Kidney tubule cell (primary cell): ENCODE data around the gene SHOX.
"Not testable (repeated sequence)": the region's sequence is repeated elsewhere in the genome, so short reads cannot be mapped to it uniquely, and the experiment has no call there.

Experiments
- DNase-seq: peaks from one replicate; pipeline ENCODE4 v3.0.0-alpha.2; 2018; ENCODE audit warnings: low spot score

The SHOX gene

GRCh38 chrX:630612-631496, at the start of gene SHOX:
Gene SHOX (plus strand): TSS chrX:630791. CDS start chrX:630898, 107 bp downstream.
- DNase-seq: no peak

DNA sequence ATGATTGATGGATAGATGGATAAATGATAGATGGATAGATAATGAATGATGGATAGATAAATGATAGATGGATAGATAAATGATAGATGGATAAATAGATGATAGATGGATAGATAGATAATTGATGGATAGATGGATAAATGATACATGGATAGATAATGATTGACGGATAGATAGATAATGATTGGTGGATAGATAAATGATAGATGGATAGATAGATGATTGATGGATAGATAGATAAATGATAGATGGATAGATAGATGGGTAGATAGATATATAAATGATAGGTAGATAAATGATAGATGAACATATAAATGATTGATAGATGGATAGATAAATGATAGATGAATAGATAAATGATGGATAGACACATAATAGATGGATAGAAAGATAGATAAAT, 49.5 kb upstream of the SHOX start:
- DNase-seq: no peak

DNA sequence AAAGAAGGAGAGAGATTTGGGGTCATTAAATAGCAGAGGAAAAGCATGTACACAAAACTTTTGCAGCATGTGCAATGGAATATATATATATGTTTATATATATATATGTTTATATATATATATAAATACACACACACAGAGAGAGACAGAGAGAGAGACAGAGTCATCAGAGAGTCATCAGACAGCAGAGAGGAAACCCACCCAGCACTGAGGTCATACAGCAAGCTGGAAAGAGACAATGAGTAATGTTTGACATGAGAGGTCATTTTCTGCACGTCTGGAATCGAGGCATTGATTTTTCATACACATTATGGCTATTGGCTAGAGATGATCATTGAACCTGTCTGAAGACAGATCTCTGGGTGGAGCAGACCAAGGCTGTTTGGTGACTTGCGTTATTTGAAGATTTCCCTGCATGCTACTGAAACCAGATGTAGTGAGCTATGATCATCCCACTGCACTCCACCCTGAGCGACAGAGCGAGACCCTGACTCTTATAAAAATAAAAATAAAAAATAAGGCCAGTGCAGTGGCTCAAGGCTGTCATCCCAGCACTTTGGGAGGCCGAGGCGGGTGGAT, 48.8 kb upstream of the SHOX start:
- no peak for DNase-seq

- DNase-seq: no peak
Observed at GRCh38 chrX:584572-584971, 46.0 kb upstream of the SHOX start.

DNA sequence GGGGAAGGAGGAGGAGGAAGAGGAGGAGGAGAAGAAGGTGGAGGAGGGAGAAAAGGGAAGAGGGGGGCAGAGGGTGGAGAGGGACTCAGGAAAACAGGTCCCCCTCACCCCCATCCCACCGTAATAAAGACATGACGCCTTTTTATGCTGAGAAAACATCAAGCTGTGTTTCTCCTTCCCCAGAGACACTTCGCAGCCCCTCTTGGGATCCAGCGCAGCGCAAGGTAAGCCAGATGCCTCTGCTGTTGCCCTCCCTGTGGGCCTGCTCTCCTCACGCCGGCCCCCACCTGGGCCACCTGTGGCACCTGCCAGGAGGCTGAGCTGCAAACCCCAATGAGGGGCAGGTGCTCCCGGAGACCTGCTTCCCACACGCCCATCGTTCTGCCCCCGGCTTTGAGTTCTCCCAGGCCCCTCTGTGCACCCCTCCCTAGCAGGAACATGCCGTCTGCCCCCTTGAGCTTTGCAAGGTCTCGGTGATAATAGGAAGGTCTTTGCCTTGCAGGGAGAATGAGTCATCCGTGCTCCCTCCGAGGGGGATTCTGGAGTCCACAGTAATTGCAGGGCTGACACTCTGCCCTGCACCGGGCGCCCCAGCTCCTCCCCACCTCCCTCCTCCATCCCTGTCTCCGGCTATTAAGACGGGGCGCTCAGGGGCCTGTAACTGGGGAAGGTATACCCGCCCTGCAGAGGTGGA, 45.3 kb upstream of the SHOX start:
- DNase-seq: no peak

DNA sequence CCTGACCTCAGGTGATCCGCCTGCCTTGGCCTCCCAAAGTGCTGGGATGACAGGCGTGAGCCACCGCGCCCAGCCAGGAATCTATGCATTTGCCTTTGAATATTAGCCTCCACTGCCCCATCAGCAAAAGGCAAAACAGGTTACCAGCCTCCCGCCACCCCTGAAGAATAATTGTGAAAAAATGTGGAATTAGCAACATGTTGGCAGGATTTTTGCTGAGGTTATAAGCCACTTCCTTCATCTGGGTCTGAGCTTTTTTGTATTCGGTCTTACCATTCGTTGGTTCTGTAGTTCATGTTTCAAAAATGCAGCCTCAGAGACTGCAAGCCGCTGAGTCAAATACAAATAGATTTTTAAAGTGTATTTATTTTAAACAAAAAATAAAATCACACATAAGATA, 44.2 kb upstream of the SHOX start:
- no peak for DNase-seq

DNA sequence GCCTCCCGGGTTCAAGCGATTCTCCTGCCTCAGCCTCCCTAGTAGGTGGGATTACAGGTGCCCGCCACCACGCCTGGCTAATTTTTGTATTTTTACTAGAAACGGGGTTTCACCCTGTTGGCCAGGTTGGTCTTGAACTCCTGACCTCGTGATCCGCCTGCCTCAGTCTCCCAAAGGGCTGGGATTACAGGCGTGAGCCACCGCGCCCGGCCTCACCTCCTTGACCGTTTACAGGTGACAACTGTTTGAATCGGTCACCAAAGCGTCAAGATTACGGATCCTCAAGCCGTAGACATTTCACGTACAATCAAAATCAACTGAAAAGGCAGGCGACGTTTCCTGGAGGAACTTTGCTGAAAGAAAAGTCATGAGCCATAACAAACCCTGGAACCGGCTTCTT, 41.3 kb upstream of the SHOX start:
- not testable (repeated sequence) for DNase-seq

- DNase-seq: no peak
Observed at GRCh38 chrX:590693-591404, 39.7 kb upstream of the SHOX start.

DNA sequence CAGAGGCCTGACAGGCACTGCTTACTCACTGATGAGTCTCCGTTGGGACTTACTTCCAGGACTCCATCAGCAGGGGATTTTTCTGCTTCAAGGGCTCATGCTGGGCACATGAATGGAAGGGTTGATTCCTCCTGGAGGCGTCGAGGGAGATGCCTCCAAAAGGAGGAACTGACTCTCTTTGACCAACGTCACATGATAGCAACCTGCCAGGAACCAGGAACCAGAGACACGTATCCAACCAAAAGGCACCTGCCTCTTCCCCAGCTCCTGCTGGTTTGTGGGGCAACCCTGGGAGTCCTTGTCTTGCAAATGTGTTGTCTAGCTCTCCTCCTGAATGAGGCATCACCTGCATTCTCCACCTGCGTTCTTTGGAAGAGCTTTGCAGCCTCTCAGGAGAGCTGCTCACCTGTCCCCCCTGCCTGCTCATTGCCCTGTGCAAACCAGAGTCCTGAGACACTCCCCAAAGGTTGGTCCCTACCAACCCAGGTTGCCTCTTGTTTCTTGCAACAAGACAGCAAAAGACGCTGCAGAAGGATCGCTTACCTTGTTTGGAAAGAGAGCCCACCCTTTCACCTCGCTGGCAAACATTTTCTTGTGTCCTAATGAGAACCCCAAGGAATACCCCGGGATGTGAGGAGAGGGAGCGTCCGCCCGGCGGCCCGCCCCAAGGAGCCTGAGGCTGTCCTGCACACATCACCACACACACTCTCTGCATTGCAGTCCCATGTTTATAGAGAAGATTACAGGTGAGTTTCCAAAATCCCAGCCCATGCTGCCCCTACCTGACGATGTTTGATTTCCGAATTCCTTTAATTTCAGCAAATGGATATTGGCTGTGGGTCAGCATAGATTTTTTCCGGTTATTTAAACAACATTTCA, 30.5 kb upstream of the SHOX start:
- no peak for DNase-seq

DNA sequence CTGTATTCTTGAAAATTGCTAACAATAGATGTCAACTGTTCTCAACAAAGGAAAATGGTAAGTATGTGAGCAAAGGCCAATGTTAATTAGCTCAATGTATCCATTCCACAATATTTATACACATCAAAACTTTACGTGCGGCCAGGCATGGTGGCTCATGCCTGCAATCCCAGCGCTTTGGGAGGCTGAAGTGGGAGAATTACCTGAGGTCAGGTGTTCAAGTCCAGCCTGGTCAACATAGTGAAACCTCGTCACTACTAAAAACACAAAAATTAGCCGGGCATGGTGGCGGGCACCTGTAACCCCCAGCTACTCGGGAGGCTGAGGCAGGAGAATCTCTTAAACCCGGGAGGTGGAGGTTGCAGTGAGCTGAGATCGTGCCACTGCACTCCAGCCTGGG, 27.6 kb upstream of the SHOX start:
- DNase-seq: not testable (repeated sequence)

- not testable (repeated sequence) for DNase-seq
Observed at GRCh38 chrX:604616-605015, 26.0 kb upstream of the SHOX start.

DNA sequence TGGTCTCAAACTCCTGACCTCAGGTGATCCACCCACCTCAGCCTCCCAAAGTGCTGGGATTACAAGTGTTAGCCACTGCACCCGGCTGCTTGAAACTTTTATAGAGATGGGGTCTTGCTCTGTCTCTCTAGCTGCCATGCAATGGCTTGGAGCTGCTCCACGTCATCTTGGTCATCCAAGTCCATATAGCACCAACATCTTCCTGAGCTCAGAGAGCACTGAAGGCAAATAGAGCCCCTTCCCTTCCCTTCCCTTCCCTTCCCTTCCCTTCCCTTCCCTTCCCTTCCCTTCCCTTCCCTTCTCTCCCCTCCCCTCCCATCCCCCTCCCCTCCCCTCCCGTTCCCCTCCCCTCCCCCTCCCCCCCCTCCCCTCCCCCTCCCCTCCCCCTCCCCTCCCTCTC, 22.5 kb upstream of the SHOX start:
- not testable (repeated sequence) for DNase-seq

DNA sequence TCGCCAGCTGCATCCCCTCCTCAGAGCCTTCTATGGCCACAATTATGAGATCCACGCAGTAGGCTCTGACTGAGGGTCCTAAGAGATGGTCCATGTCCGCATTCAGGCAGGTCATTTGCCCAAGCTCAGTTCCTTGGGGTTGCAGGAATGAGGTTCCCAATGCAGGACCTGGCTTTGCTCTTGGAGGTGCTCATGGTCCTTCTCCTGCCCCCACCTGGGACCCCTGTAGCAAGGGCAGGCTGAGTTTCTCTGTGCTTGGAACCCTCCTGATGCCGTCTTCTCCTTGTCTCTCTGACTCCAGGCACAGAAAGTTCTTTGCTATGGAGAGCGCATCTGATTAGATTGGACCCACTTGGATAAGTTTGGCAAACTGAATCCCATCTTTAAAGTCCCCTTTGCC, 16.5 kb upstream of the SHOX start:
- DNase-seq: no peak

DNA sequence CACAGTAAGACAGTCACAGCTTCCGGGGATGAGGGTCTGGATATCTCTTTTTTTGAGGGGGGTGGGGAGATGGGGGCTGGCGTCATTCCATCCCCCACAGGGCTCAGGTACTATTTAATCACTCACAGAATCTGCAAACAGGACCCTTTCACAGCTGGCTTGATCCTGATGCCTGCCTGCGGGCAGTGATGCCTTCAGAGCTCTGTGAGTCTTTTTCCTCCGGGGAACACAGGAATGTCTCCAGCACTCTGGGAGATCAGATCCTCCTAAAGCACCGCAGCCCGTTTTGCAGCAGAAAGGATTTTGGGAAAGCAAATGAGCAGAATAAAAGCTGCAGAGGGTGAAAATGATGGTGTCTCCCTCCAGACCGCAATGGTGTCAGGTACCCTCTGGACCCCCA, 13.2 kb upstream of the SHOX start:
- DNase-seq: no peak

GRCh38 chrX:617891-618290, 12.7 kb upstream of the SHOX start:
- DNase-seq: no peak

DNA sequence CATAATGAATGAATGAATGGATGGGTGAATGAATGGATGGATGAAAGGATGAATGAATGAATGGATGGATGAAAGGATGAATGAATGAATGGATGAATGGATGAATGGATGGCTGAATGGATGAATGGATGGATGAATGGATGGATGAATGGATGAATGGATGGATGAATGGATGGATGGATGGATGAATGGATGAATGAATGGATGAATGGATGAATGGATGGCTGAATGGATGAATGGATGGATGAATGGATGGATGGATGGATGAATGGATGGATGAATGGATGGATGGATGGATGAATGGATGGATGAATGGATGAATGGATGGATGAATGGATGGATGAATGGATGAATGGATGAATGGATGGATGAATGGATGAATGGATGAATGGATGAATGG, 12.3 kb upstream of the SHOX start:
- DNase-seq: not testable (repeated sequence)

DNA sequence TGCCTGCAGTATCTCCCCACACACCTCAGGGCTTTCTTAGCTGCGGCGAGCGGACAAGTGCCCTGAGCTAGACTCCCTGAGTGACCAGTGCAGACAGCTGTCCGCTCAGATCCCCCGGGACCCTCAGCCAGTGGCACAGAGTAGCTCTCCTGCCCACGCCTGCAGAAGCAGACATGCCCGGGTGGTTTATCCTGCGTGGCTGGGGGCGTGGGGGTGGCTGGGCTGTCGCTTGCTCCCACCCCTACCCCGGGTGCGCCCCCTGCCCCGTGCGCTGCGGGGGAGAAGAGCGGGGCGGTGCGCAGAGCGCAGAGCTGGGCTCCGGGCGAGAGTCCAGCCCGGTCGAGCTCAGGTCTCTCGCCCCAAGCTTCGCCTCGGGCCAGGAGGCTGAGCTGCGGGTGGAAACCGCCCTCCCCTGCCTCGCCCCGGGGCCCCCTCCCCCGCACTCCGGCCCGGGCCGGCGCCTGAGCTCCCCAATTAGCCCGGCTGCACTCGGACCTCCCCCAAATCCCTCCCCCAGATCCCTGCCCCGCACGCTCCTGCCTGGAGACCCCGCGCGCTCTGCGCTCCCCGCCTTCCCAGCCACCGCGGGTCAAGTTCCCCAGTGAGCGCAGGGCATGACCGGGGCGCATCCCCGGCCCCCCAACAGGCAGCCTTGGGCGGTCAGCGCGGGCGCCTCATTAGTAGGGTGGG, 11.7 kb upstream of the SHOX start:
- no peak for DNase-seq

GRCh38 chrX:619451-619811, 11.2 kb upstream of the SHOX start:
- DNase-seq: no peak

- DNase-seq: no peak
Observed at GRCh38 chrX:619812-620531, 10.6 kb upstream of the SHOX start.
